OCI-LY3 (cell line): Measurements from ENCODE around the gene PPARG.

Experiments
- H2AFZ ChIP-seq: fragments of 200-600, 300-600 bp; shearing (Covaris generic); 2 replicates; pipeline ENCODE4 v1.6.0; 2014; ENCODE audit warnings: antibody characterized with exemption, low read depth, low read length
- H3K27ac ChIP-seq: fragments of 200-600, 300-600 bp; sonication (generic); 2 replicates; pipeline ENCODE4 v1.5.1; 2014; ENCODE audit warnings: mild to moderate bottlenecking, low read length, moderate library complexity, mixed read lengths
- H3K27me3 ChIP-seq: fragments of 200-600, 300-600 bp; sonication (generic); 2 replicates; pipeline ENCODE4 v1.6.1; 2014; ENCODE audit warnings: low read depth, low read length, mixed read lengths
- H3K36me3 ChIP-seq: fragments of 200-600, 300-600 bp; sonication (generic); replicated peaks from 2 replicates; pipeline ENCODE3; 2014; ENCODE audit warnings: low read depth, low read length, mixed read lengths
- H3K4me1 ChIP-seq: fragments of 300-600, 200-600 bp; sonication (generic); 2 replicates; pipeline ENCODE4 v1.6.1; 2014; ENCODE audit warnings: low read length, mixed read lengths
- H3K4me2 ChIP-seq: fragments of 200-600, 300-600 bp; sonication (generic); 2 replicates; pipeline ENCODE4 v1.6.1; 2014; ENCODE audit warnings: low read length, mixed read lengths
- H3K4me3 ChIP-seq: fragments of 300-600, 200-600 bp; sonication (generic); 2 replicates; pipeline ENCODE4 v1.5.1; 2014; ENCODE audit warnings: antibody characterized with exemption, mild to moderate bottlenecking, low read length, moderate library complexity
- H3K79me2 ChIP-seq: fragments of 300-600, 200-600 bp; shearing (Covaris generic); 2 replicates; pipeline ENCODE4 v1.6.1; 2014; ENCODE audit warnings: mild to moderate bottlenecking, low read length, mixed read lengths
- H3K9ac ChIP-seq: fragments of 300-600, 200-600 bp; shearing (Covaris generic); 2 replicates; pipeline ENCODE4 v1.6.0; 2014; ENCODE audit warnings: mild to moderate bottlenecking, low read length, moderate library complexity
- H3K9me3 ChIP-seq: fragments of 200-600, 300-600 bp; shearing (Covaris generic); 2 replicates; pipeline ENCODE4 v1.6.1; 2014; ENCODE audit warnings: low read length, mixed read lengths; ENCODE audit not compliant: insufficient read depth
- H4K20me1 ChIP-seq: fragments of 200-600, 300-600 bp; sonication (generic); 2 replicates; pipeline ENCODE4 v1.6.1; 2016; ENCODE audit warnings: low read length, mixed read lengths; ENCODE audit not compliant: insufficient read depth
- CTCF ChIP-seq: fragments of 200-600, 300-600 bp; sonication (generic); IDR thresholded peaks from 2 replicates; pipeline ENCODE4 v1.5.1; 2014; ENCODE audit warnings: antibody characterized with exemption, low read length, low read depth
- EZH2phosphoT487 ChIP-seq: fragments of 200-600 bp; shearing (Covaris generic); IDR thresholded peaks from 2 replicates; pipeline ENCODE4 v1.6.1; 2018; ENCODE audit warnings: antibody characterized with exemption, mixed run types, low read depth

Gene PPARG

GRCh38 chr3:12340506-12340905 is 51.6 kb downstream of the PPARG start:
- H2AFZ ChIP-seq, result no peak overlapping the region
- no peaks in the 10 kb centered on the region for H3K4me1 ChIP-seq
- H3K9me3 ChIP-seq, result no peaks in the 10 kb centered on the region
- no peak overlapping the region for H3K9ac ChIP-seq
- H3K36me3 ChIP-seq, result no peaks in the 10 kb centered on the region
- TF ChIP-seq EZH2phosphoT487 (no peak), CTCF (no peak)
- no peak overlapping the region for H3K4me2 ChIP-seq
- no peak overlapping the region for H3K4me3 ChIP-seq
- H3K27ac ChIP-seq, result no peak overlapping the region
- H3K79me2 ChIP-seq, result no peaks in the 10 kb centered on the region
- H4K20me1 ChIP-seq, result no peaks in the 10 kb centered on the region
- H3K27me3 ChIP-seq, result peaks cover 12% of the 10 kb centered on the region

- H3K27ac ChIP-seq, result no peak overlapping the region
- no peak overlapping the region for H3K4me3 ChIP-seq
- no peak overlapping the region for H2AFZ ChIP-seq
- no peak overlapping the region for H3K9ac ChIP-seq
- no peak overlapping the region for H3K4me2 ChIP-seq
- no peaks in the 10 kb centered on the region for H4K20me1 ChIP-seq
- no peak for TF ChIP-seq EZH2phosphoT487
- no peak for TF ChIP-seq CTCF
- peaks cover 17% of the 10 kb centered on the region for H3K27me3 ChIP-seq
- H3K79me2 ChIP-seq, result no peaks in the 10 kb centered on the region
- H3K36me3 ChIP-seq, result no peaks in the 10 kb centered on the region
- H3K4me1 ChIP-seq, result no peaks in the 10 kb centered on the region
- H3K9me3 ChIP-seq, result no peaks in the 10 kb centered on the region
Observed at GRCh38 chr3:12342151-12342550, 53.3 kb downstream of the PPARG start.

GRCh38 chr3:12343047-12343501 is 54.2 kb downstream of the PPARG start:
- no peaks in the 10 kb centered on the region for H4K20me1 ChIP-seq
- no peaks in the 10 kb centered on the region for H3K79me2 ChIP-seq
- H3K36me3 ChIP-seq, result no peaks in the 10 kb centered on the region
- no peak overlapping the region for H3K27ac ChIP-seq
- no peaks in the 10 kb centered on the region for H3K9me3 ChIP-seq
- H3K4me3 ChIP-seq, result no peak overlapping the region
- H3K27me3 ChIP-seq, result peaks cover 24% of the 10 kb centered on the region
- H3K4me2 ChIP-seq, result no peak overlapping the region
- no peak overlapping the region for H2AFZ ChIP-seq
- no peaks in the 10 kb centered on the region for H3K4me1 ChIP-seq
- no peak overlapping the region for H3K9ac ChIP-seq
- no peak for TF ChIP-seq EZH2phosphoT487
- TF ChIP-seq CTCF, result no peak

GRCh38 chr3:12345141-12345561 is 56.3 kb downstream of the PPARG start:
- H3K4me2 ChIP-seq, result no peak overlapping the region
- no peaks in the 10 kb centered on the region for H3K9me3 ChIP-seq
- H3K36me3 ChIP-seq, result no peaks in the 10 kb centered on the region
- H4K20me1 ChIP-seq, result no peaks in the 10 kb centered on the region
- no peaks in the 10 kb centered on the region for H3K79me2 ChIP-seq
- H3K4me3 ChIP-seq, result no peak overlapping the region
- no peak overlapping the region for H2AFZ ChIP-seq
- TF ChIP-seq CTCF (no peak), EZH2phosphoT487 (no peak)
- H3K9ac ChIP-seq, result no peak overlapping the region
- H3K27ac ChIP-seq, result no peak overlapping the region
- H3K27me3 ChIP-seq, result peaks cover 25% of the 10 kb centered on the region
- H3K4me1 ChIP-seq, result no peaks in the 10 kb centered on the region
